AG04450 (cell line): Measurements from ENCODE around the gene CNGA3. TPM values are rescaled to one million over a fixed set of nuclear protein-coding genes. Genes with fewer than 3 reads are reported as not detected.
"Not testable (repeated sequence)": the region's sequence is repeated elsewhere in the genome, so short reads cannot be mapped to it uniquely, and the experiment has no call there.

ENCODE experiments used
- CTCF ChIA-PET: fragments of 300-600, 350-600 bp; formaldehyde crosslinking; extraction: SDS; loops from one replicate; lab custom pipeline; 2022; ENCODE audit warnings: antibody characterized with exemption, inconsistent platforms; lab: Charles Lee
- POLR2A ChIA-PET: fragments of 350-600 bp; formaldehyde crosslinking; extraction: SDS; loops from one replicate; lab custom pipeline; 2021; ENCODE audit warnings: antibody characterized with exemption, inconsistent platforms; lab: Yijun Ruan, JAX
- DNase-seq: peaks from one replicate; pipeline ENCODE4 v3.0.0-alpha.2; 2011; ENCODE audit warnings: low read depth, low spot score
- H3K27ac ChIP-seq: one replicate; pipeline ENCODE4 v1.5.1; 2012; ENCODE audit warnings: low read depth, low read length, control low read depth
- H3K27me3 ChIP-seq: one replicate; pipeline ENCODE4 v1.6.0; 2012; ENCODE audit warnings: low read length; ENCODE audit not compliant: control insufficient read depth, insufficient read depth
- H3K4me3 ChIP-seq: 2 replicates; pipeline ENCODE4 v1.5.1; 2011; ENCODE audit warnings: mild to moderate bottlenecking, low read depth, low read length, control low read depth
- H3K9me3 ChIP-seq: 2 replicates; pipeline ENCODE4 v1.5.1; 2012; ENCODE audit warnings: low read length; ENCODE audit not compliant: control insufficient read depth, insufficient read depth
- CTCF ChIP-seq: IDR thresholded peaks from 2 replicates; pipeline ENCODE4 v1.5.1; 2011; ENCODE audit warnings: low read depth, low read length, control low read depth, inconsistent platforms
- polyA plus RNA-seq: library from polyadenylated mRNA; depleted of rRNA; stranded (reverse); fragments of >200 nt; gene quantifications from 2 replicates; pipeline ENCODE4 v1.2.3, GENCODE V29; 2011

CNGA3 gene
- polyA plus RNA-seq, 1 experiment: not detected

DNA sequence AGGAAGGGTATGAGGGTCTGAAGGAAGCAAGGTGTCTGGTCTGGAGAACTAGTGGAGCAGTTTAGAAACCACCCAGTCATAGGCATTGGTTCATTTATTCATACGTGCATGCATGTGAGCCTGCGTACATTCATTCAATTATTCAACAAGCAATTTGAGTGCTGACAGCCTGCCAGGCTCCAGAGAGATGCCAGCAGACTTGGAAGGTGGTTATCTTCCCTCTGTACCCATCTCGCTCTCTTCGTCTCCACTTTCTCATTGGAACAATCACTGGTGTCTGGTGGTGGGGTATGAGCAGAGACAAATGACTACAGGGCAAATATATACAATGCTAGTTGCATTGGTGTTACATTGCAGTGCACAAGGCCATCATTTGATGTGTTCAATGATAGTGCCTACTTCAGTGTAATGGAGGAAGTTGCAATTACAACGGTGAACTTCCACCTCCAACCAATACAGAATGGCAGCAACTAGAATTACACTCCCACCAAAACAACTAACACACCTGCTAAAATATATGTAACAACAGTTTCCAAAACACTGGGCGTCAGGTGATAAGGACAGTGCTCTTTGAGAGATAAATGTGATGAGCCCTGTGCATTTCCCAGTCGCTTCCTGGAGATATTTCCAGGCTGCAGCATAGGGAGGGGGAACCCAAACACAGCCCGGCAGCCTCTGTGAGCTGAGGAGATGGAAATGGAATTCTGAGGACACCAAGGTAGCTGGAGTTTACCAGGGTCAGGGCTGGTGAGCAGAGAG is 32.6 kb upstream of the CNGA3 start:
- Histone ChIP-seq H3K27me3 (no peaks in the 10 kb centered on the region), H3K4me3 (no peak overlapping the region), H3K9me3 (no peaks in the 10 kb centered on the region; the same call in 1 of the 2 replicates), H3K27ac (no peak overlapping the region)
- TF ChIP-seq CTCF: no peak
- POLR2A ChIA-PET: no interaction called here
- no peak for DNase-seq
- CTCF ChIA-PET: no interaction called here

- Histone ChIP-seq H3K27ac (no peak overlapping the region), H3K9me3 (no peaks in the 10 kb centered on the region; the same call in 1 of the 2 replicates), H3K4me3 (no peak overlapping the region), H3K27me3 (no peaks in the 10 kb centered on the region)
- TF ChIP-seq CTCF: no peak
- ChIA-PET CTCF (no interaction called here), POLR2A (no interaction called here)
- DNase-seq: no peak
Observed at GRCh38 chr2:98314251-98314650, 32.0 kb upstream of the CNGA3 start.

DNA sequence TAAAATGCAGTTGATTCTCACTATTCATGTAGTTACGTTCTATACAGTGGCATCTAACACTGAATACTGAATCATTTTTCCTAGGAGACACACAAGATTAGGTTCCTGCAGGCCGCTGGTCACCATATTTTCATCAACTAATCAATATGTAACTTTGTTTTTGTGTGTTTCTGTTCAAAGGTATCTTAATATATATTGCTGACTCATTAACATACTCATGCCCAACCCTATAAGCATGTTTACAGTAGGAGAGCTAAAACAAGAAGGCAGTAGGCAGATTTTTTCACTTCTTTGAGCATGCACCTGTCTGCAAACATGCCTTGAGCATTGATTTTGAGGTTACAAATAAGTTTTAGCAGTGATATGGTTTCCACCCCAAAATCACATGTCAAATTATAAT is 30.3 kb upstream of the CNGA3 start:
- Histone ChIP-seq H3K27me3 (no peaks in the 10 kb centered on the region), H3K27ac (no peak overlapping the region), H3K4me3 (no peak overlapping the region), H3K9me3 (peaks cover 3% of the 10 kb centered on the region)
- no peak for DNase-seq
- ChIA-PET POLR2A (no interaction called here), CTCF (no interaction called here)
- no peak for TF ChIP-seq CTCF

- H3K9me3 ChIP-seq: peaks cover 7% of the 10 kb centered on the region
- ChIA-PET POLR2A (no interaction called here), CTCF (no interaction called here)
- no peak overlapping the region for H3K4me3 ChIP-seq
- no peak for TF ChIP-seq CTCF
- no peak overlapping the region for H3K27ac ChIP-seq
- H3K27me3 ChIP-seq: no peaks in the 10 kb centered on the region
- DNase-seq: no peak
Observed at GRCh38 chr2:98317214-98317613, 29.0 kb upstream of the CNGA3 start.

DNA sequence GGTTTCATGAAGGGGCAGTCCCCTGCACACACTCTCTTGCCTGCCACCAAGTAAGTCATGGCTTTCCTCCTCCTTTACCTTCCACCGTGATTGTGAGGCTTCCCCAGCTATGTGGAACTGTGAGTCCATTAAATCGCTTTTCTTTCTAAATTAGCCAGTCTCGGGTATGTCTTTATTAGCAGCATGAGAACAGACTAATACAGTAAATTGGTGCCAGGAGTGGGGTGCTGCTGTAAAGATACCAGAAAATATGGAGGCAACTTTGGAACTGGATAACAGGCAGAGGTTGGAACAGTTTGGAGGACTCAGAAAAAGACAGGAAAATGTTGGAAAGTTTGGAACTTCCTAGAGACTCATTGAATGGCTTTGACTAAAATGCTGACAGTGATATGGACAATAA is 26.1 kb upstream of the CNGA3 start:
- DNase-seq, H3K4me3 ChIP-seq, H3K9me3 ChIP-seq, POLR2A ChIA-PET, H3K27me3 ChIP-seq, H3K27ac ChIP-seq, CTCF ChIA-PET: not testable (repeated sequence)
